ENCODE results near the gene BTNL8. TPM values are rescaled to one million over a fixed set of nuclear protein-coding genes. Genes with fewer than 3 reads are reported as not detected.
A peak's percentile ranks its signal among the peaks of the same experiment; 100 is the strongest.

The BTNL8 gene
- total RNA-seq, 1 experiment from 2014 or later = not detected

- 0 out of 2 replicates have a peak, but pooled peaks cover 3% of the 10 kb centered on the region for H3K9me3 ChIP-seq (ENCODE audit: low read length)
- peaks cover 28% of the 10 kb centered on the region for H3K79me2 ChIP-seq (ENCODE audit: low read length)
- peaks cover 17% of the 10 kb centered on the region for H3K4me1 ChIP-seq (ENCODE audit: low read length)
- H3K4me3 ChIP-seq (ENCODE audit: low read length) = peak within 1 kb of the TSS; percentile 85
- H4K20me1 ChIP-seq (ENCODE audit: insufficient read depth, low read depth, low read length) = no peaks in the 10 kb centered on the region
- H3K36me3 ChIP-seq (ENCODE audit: insufficient read depth, low read length) = peaks cover 33% of the 10 kb centered on the region
- H3K4me2 ChIP-seq (ENCODE audit: low read depth, low read length, poor library complexity, severe bottlenecking) = peak within 1 kb of the TSS; percentile 86
- peak within 1 kb of the TSS; percentile 78 for H3K27ac ChIP-seq (ENCODE audit: low read length)
- H3K27me3 ChIP-seq (ENCODE audit: low read length) = no peaks in the 10 kb centered on the region
- H3K9ac ChIP-seq (ENCODE audit: low read length) = peak within 1 kb of the TSS; percentile 92
- DNase-seq = peak; percentile 97
- H2AFZ ChIP-seq (ENCODE audit: low read length) = peak within 1 kb of the TSS; percentile 81
- H3K9me2 ChIP-seq (replicated peaks; ENCODE audit: insufficient read depth, low read length) = no peaks in the 10 kb centered on the region
Measured at GRCh38 chr5:180860887-180861822, 37.8 kb upstream of the BTNL8 start, which contains the start of gene ZFP62. Gene ZFP62 (minus strand): TSS chr5:180861276. CDS start chr5:180861219, 57 bp downstream.

- no peaks in the 10 kb centered on the region for H3K27me3 ChIP-seq (ENCODE audit: low read length)
- H3K4me3 ChIP-seq (ENCODE audit: low read length) = no peak overlapping the region
- DNase-seq = no peak
- no peak overlapping the region for H2AFZ ChIP-seq (ENCODE audit: low read length)
- no peaks in the 10 kb centered on the region for H4K20me1 ChIP-seq (ENCODE audit: insufficient read depth, low read depth, low read length)
- H3K9ac ChIP-seq (ENCODE audit: low read length) = no peak overlapping the region
- H3K4me1 ChIP-seq (ENCODE audit: low read length) = peaks cover 17% of the 10 kb centered on the region
- H3K79me2 ChIP-seq (ENCODE audit: low read length) = peaks cover 28% of the 10 kb centered on the region
- H3K27ac ChIP-seq (ENCODE audit: low read length) = no peak overlapping the region
- no peaks in the 10 kb centered on the region for H3K9me2 ChIP-seq (replicated peaks; ENCODE audit: insufficient read depth, low read length)
- peaks cover 18% of the 10 kb centered on the region for H3K36me3 ChIP-seq (ENCODE audit: insufficient read depth, low read length)
- no peaks in the 10 kb centered on the region for H3K9me3 ChIP-seq (ENCODE audit: low read length)
- H3K4me2 ChIP-seq (ENCODE audit: low read depth, low read length, poor library complexity, severe bottlenecking) = no peak overlapping the region
Measured at GRCh38 chr5:180862645-180863044, 36.3 kb upstream of the BTNL8 start.

- Histone ChIP-seq H3K79me2 (ENCODE audit: low read length) (no peaks in the 10 kb centered on the region), H3K36me3 (ENCODE audit: insufficient read depth, low read length) (no peaks in the 10 kb centered on the region), H3K27me3 (ENCODE audit: low read length) (no peaks in the 10 kb centered on the region), H3K4me2 (ENCODE audit: low read depth, low read length, poor library complexity, severe bottlenecking) (no peak overlapping the region), H3K9ac (ENCODE audit: low read length) (no peak overlapping the region), H3K4me3 (ENCODE audit: low read length) (no peak overlapping the region), H2AFZ (ENCODE audit: low read length) (no peak overlapping the region), H3K9me2 (replicated peaks; ENCODE audit: insufficient read depth, low read length) (no peaks in the 10 kb centered on the region), H3K4me1 (ENCODE audit: low read length) (peaks cover 9% of the 10 kb centered on the region), H3K9me3 (ENCODE audit: low read length) (no peaks in the 10 kb centered on the region), H4K20me1 (ENCODE audit: insufficient read depth, low read depth, low read length) (no peaks in the 10 kb centered on the region), H3K27ac (ENCODE audit: low read length) (no peak overlapping the region)
- no peak for DNase-seq
Measured at GRCh38 chr5:180865981-180866695, 32.8 kb upstream of the BTNL8 start.

- no peak overlapping the region for H3K4me2 ChIP-seq (ENCODE audit: low read depth, low read length, poor library complexity, severe bottlenecking)
Measured at GRCh38 chr5:180866985-180867384, 32.0 kb upstream of the BTNL8 start.

GRCh38 chr5:180868960-180869359 lies 30.0 kb upstream of the BTNL8 start:
- H3K79me2 ChIP-seq (ENCODE audit: low read length) = no peaks in the 10 kb centered on the region
- H3K36me3 ChIP-seq (ENCODE audit: insufficient read depth, low read length) = no peaks in the 10 kb centered on the region
- H3K27me3 ChIP-seq (ENCODE audit: low read length) = no peaks in the 10 kb centered on the region
- no peak overlapping the region for H3K4me2 ChIP-seq (ENCODE audit: low read depth, low read length, poor library complexity, severe bottlenecking)
- H3K9me3 ChIP-seq (ENCODE audit: low read length) = no peaks in the 10 kb centered on the region
- DNase-seq = peak; percentile 84
- H3K4me3 ChIP-seq (ENCODE audit: low read length) = no peak overlapping the region
- H3K9me2 ChIP-seq (replicated peaks; ENCODE audit: insufficient read depth, low read length) = no peaks in the 10 kb centered on the region
- no peaks in the 10 kb centered on the region for H4K20me1 ChIP-seq (ENCODE audit: insufficient read depth, low read depth, low read length)
- H3K4me1 ChIP-seq (ENCODE audit: low read length) = no peaks in the 10 kb centered on the region
- H2AFZ ChIP-seq (ENCODE audit: low read length) = no peak overlapping the region
- H3K9ac ChIP-seq (ENCODE audit: low read length) = no peak overlapping the region
- no peak overlapping the region for H3K27ac ChIP-seq (ENCODE audit: low read length)

More at GRCh38 chr5:180866985-180867384, 32.0 kb upstream of the BTNL8 start:
- Histone ChIP-seq H3K4me3 (ENCODE audit: low read length) (no peak overlapping the region), H3K4me1 (ENCODE audit: low read length) (peaks cover 2% of the 10 kb centered on the region), H2AFZ (ENCODE audit: low read length) (no peak overlapping the region), H4K20me1 (ENCODE audit: insufficient read depth, low read depth, low read length) (no peaks in the 10 kb centered on the region), H3K9ac (ENCODE audit: low read length) (no peak overlapping the region), H3K79me2 (ENCODE audit: low read length) (no peaks in the 10 kb centered on the region), H3K9me3 (ENCODE audit: low read length) (no peaks in the 10 kb centered on the region), H3K36me3 (ENCODE audit: insufficient read depth, low read length) (no peaks in the 10 kb centered on the region), H3K9me2 (replicated peaks; ENCODE audit: insufficient read depth, low read length) (no peaks in the 10 kb centered on the region), H3K27me3 (ENCODE audit: low read length) (no peaks in the 10 kb centered on the region), H3K27ac (ENCODE audit: low read length) (no peak overlapping the region)
- DNase-seq = no peak

GRCh38 chr5:180869587-180869986 lies 29.4 kb upstream of the BTNL8 start:
- Histone ChIP-seq H3K4me1 (ENCODE audit: low read length) (no peaks in the 10 kb centered on the region), H3K4me3 (ENCODE audit: low read length) (no peak overlapping the region), H3K79me2 (ENCODE audit: low read length) (no peaks in the 10 kb centered on the region), H3K9me3 (ENCODE audit: low read length) (no peaks in the 10 kb centered on the region), H3K4me2 (ENCODE audit: low read depth, low read length, poor library complexity, severe bottlenecking) (no peak overlapping the region), H3K36me3 (ENCODE audit: insufficient read depth, low read length) (no peaks in the 10 kb centered on the region), H2AFZ (ENCODE audit: low read length) (no peak overlapping the region), H3K9ac (ENCODE audit: low read length) (no peak overlapping the region), H3K9me2 (replicated peaks; ENCODE audit: insufficient read depth, low read length) (no peaks in the 10 kb centered on the region), H3K27ac (ENCODE audit: low read length) (no peak overlapping the region), H4K20me1 (ENCODE audit: insufficient read depth, low read depth, low read length) (no peaks in the 10 kb centered on the region), H3K27me3 (ENCODE audit: low read length) (no peaks in the 10 kb centered on the region)
- no peak for DNase-seq

GRCh38 chr5:180870276-180871068 lies 28.5 kb upstream of the BTNL8 start:
- Histone ChIP-seq H3K4me2 (ENCODE audit: low read depth, low read length, poor library complexity, severe bottlenecking) (no peak overlapping the region), H3K9me3 (ENCODE audit: low read length) (no peaks in the 10 kb centered on the region), H3K79me2 (ENCODE audit: low read length) (no peaks in the 10 kb centered on the region), H3K9ac (ENCODE audit: low read length) (no peak overlapping the region), H4K20me1 (ENCODE audit: insufficient read depth, low read depth, low read length) (no peaks in the 10 kb centered on the region), H3K27ac (ENCODE audit: low read length) (no peak overlapping the region), H3K9me2 (replicated peaks; ENCODE audit: insufficient read depth, low read length) (no peaks in the 10 kb centered on the region), H3K27me3 (ENCODE audit: low read length) (no peaks in the 10 kb centered on the region), H3K4me3 (ENCODE audit: low read length) (no peak overlapping the region), H3K4me1 (ENCODE audit: low read length) (no peaks in the 10 kb centered on the region), H3K36me3 (ENCODE audit: insufficient read depth, low read length) (no peaks in the 10 kb centered on the region), H2AFZ (ENCODE audit: low read length) (no peak overlapping the region)
- no peak for DNase-seq
